ENCODE results near the gene KRT9. TPM values are rescaled to one million over a fixed set of nuclear protein-coding genes. Genes with fewer than 3 reads are reported as not detected.

The KRT9 gene
- total and polyA plus RNA-seq, 10 of the 15 experiments (the other 5 are each of a cell fraction or from before 2014, with no cell fraction given), result not detected

GRCh38 chr17:41530062-41531048 lies 41.5 kb downstream of the KRT9 start:
- FAIRE-seq, result no peak
- H3K27me3 ChIP-seq (replicated peaks in 1 of 2; ENCODE audit: control insufficient read depth in 2 of 2, insufficient read depth in 2 of 2, low read length in 1 of 2), result peaks cover 18 to 20% of the 10 kb centered on the region in 2 experiments
- RAD21 ChIA-PET (ENCODE audit: unreplicated experiment), result no interaction called here
- no peaks in the 10 kb centered on the region for H3K79me2 ChIP-seq (ENCODE audit: control insufficient read depth, insufficient read depth, low read length)
- H3K36me3 ChIP-seq (ENCODE audit: control insufficient read depth in 2 of 2, insufficient read depth in 2 of 2, low read length in 1 of 2), result no peaks in the 10 kb centered on the region
- H3K4me2 ChIP-seq (ENCODE audit: control insufficient read depth, insufficient read depth), result no peak overlapping the region
- POLR2A ChIA-PET, result no interaction called here
- H3K4me1 ChIP-seq (ENCODE audit: control insufficient read depth, insufficient read depth, low read length), result no peaks in the 10 kb centered on the region
- no peak for ATAC-seq
- no peak overlapping the region for H2AFZ ChIP-seq (ENCODE audit: control insufficient read depth, low read depth, low read length)
- BruUV-seq (replicated peaks), result no TSS peak
- intact Hi-C loops (cut with micrococcal nuclease; ENCODE audit: unreplicated experiment) (no loop called here), in situ Hi-C loops (cut with MboI) (no loop called here)
- H3K9ac ChIP-seq (ENCODE audit: control insufficient read depth, insufficient read depth, low read length), result no peak overlapping the region
- no peak overlapping the region for H3K4me3 ChIP-seq
- 5% methylated on average over 8 of the region's 8 CpGs for WGBS (ENCODE audit: insufficient coverage, insufficient replicate concordance, low lambda C conversion rate, missing lambda C conversion rate)
- H4K20me1 ChIP-seq (ENCODE audit: control insufficient read depth, insufficient read depth), result no peaks in the 10 kb centered on the region
- H3K9me3 ChIP-seq (replicated peaks; ENCODE audit: control insufficient read depth, insufficient read depth, low read length), result no peaks in the 10 kb centered on the region; the same call in 2 of the 3 replicates
- no peak overlapping the region for H3K27ac ChIP-seq (ENCODE audit: control insufficient read depth, insufficient read depth)
- no peak for TF ChIP-seq MYC (IDR thresholded peaks at IDR 0.05; ENCODE audit: insufficient read depth, insufficient read length, insufficient replicate concordance, low read length, severe bottlenecking)
- no peak for TF ChIP-seq PAX5 (IDR thresholded peaks at IDR 0.05; ENCODE audit: borderline replicate concordance, low read depth, low read length)
- TF ChIP-seq NFYA (IDR thresholded peaks at IDR 0.05; ENCODE audit: borderline replicate concordance, low read depth, low read length), result no peak
- TF ChIP-seq SIN3A (IDR thresholded peaks at IDR 0.05; ENCODE audit: low read depth, low read length), result no peak
- no peak for TF ChIP-seq SKIL (IDR thresholded peaks at IDR 0.05; ENCODE audit: low read depth, poor library complexity, severe bottlenecking)
- no peak for TF ChIP-seq YY1 (IDR thresholded peaks at IDR 0.05; ENCODE audit: low read depth, low read length)
- TF ChIP-seq FOS (IDR thresholded peaks at IDR 0.05; ENCODE audit: borderline replicate concordance, extremely low read depth, insufficient read length), result no peak
- TF ChIP-seq RB1 (IDR thresholded peaks at IDR 0.05; ENCODE audit: borderline replicate concordance), result no peak
- no peak for TF ChIP-seq CHD4 (IDR thresholded peaks at IDR 0.05)
- no peak for TF ChIP-seq CTCF (IDR thresholded peaks at IDR 0.05 in 2 of 3, conservative IDR thresholded peaks at IDR 0.05 in 1 of 3; ENCODE audit: control insufficient read depth in 2 of 3, extremely low read depth in 1 of 3, insufficient read depth in 1 of 3, low read depth in 3 of 3, low read length in 3 of 3)
- TF ChIP-seq CREM (IDR thresholded peaks at IDR 0.05; ENCODE audit: low read depth), result no peak
- TF ChIP-seq POLR2A (IDR thresholded peaks at IDR 0.05; ENCODE audit: low read depth, low read length), result no peak
- TF ChIP-seq IKZF1 (conservative IDR thresholded peaks at IDR 0.05), result no peak
- no peak for TF ChIP-seq POU2F2 (IDR thresholded peaks at IDR 0.05; ENCODE audit: borderline replicate concordance, low read depth, low read length)
- no peak for TF ChIP-seq EP300 (IDR thresholded peaks at IDR 0.05; ENCODE audit: borderline replicate concordance in 1 of 2, control insufficient read depth in 1 of 2, low read depth in 2 of 2, low read length in 2 of 2)
- TF ChIP-seq NRF1 (conservative IDR thresholded peaks at IDR 0.05; ENCODE audit: low read depth, low read length), result no peak
- TF ChIP-seq, protein P1, sequence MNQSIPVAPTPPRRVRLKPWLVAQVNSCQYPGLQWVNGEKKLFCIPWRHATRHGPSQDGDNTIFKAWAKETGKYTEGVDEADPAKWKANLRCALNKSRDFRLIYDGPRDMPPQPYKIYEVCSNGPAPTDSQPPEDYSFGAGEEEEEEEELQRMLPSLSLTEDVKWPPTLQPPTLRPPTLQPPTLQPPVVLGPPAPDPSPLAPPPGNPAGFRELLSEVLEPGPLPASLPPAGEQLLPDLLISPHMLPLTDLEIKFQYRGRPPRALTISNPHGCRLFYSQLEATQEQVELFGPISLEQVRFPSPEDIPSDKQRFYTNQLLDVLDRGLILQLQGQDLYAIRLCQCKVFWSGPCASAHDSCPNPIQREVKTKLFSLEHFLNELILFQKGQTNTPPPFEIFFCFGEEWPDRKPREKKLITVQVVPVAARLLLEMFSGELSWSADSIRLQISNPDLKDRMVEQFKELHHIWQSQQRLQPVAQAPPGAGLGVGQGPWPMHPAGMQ (IDR thresholded peaks at IDR 0.05; ENCODE audit: borderline replicate concordance), result no peak
- no peak for TF ChIP-seq GATAD2B (conservative IDR thresholded peaks at IDR 0.05; ENCODE audit: low read depth)
- TF ChIP-seq MEF2B (IDR thresholded peaks at IDR 0.05; ENCODE audit: partially characterized antibody, poor library complexity, severe bottlenecking), result no peak
- no peak for DNase-seq (ENCODE audit: low read depth, low spot score)
- CTCF ChIA-PET, result no interaction called here
- SMC1A ChIA-PET (ENCODE audit: uncharacterized antibody, unreplicated experiment), result no interaction called here
